H1 (cell line): Measurements from ENCODE around the gene MAPKAP1. TPM values are rescaled to one million over a fixed set of nuclear protein-coding genes. Genes with fewer than 3 reads are reported as not detected.

Source experiments
- CTCF ChIA-PET: fragments of 300-600 bp; sonication (Branson Sonifier 250); formaldehyde crosslinking; loops from one replicate; lab custom pipeline; 2021; ENCODE audit not compliant: partially characterized antibody; lab: Charles Lee
- POLR2A ChIA-PET: fragments of 300-600 bp; sonication (Branson Sonifier 250); formaldehyde crosslinking; loops from one replicate; lab custom pipeline; 2021; ENCODE audit warnings: inconsistent platforms; ENCODE audit not compliant: partially characterized antibody; lab: Charles Lee
- DNase-seq, 2 experiments: peaks; one replicate each; pipeline versions ENCODE4 v3.0.0 to v3.0.0-alpha.2; 2010 to 2022; ENCODE audit warnings: low spot score in 2 of 2, low read depth in 1 of 2, mixed read lengths in 1 of 2
- FAIRE-seq: peaks from 2 replicates; lab custom pipeline; 2011; peaks lifted over from hg19 to GRCh38; lab: Jason Lieb, UNC
- H2AFZ ChIP-seq: 2 replicates; pipeline ENCODE4 v1.8.1; 2012; ENCODE audit warnings: low read length, inconsistent platforms
- H2AK5ac ChIP-seq: 2 replicates; pipeline ENCODE4 v1.6.1; 2013; ENCODE audit warnings: low read depth, low read length
- H2BK120ac ChIP-seq: replicated peaks from 2 replicates; pipeline ENCODE3; 2013; ENCODE audit warnings: low read depth, low read length, inconsistent platforms
- H2BK12ac ChIP-seq: 2 replicates; pipeline ENCODE4 v1.6.1; 2013; ENCODE audit warnings: low read depth, low read length
- H2BK15ac ChIP-seq: 2 replicates; pipeline ENCODE4 v1.6.1; 2013; ENCODE audit warnings: low read length
- H2BK20ac ChIP-seq: 2 replicates; pipeline ENCODE4 v1.6.1; 2013; ENCODE audit warnings: low read length
- H2BK5ac ChIP-seq: 2 replicates; pipeline ENCODE4 v1.6.1; 2013; ENCODE audit warnings: low read depth, low read length
- H3K14ac ChIP-seq: 2 replicates; pipeline ENCODE4 v1.6.1; 2013; ENCODE audit warnings: inconsistent platforms; ENCODE audit not compliant: insufficient read length
- H3K18ac ChIP-seq: 2 replicates; pipeline ENCODE4 v1.6.1; 2013; ENCODE audit warnings: low read length; ENCODE audit errors: extremely low read depth
- H3K23ac ChIP-seq: 2 replicates; pipeline ENCODE4 v1.6.1; 2013; ENCODE audit warnings: inconsistent platforms; ENCODE audit not compliant: insufficient read length
- H3K23me2 ChIP-seq: 2 replicates; pipeline ENCODE4 v1.6.1; 2013; ENCODE audit warnings: low read depth, low read length
- H3K27ac ChIP-seq: 2 replicates; pipeline ENCODE4 v1.6.1; 2011; ENCODE audit warnings: low read depth, low read length, inconsistent platforms
- H3K27me3 ChIP-seq, 4 experiments: replicated peaks in 1 of 4; 1 replicate in 1 of 4; 2 replicates in 3 of 4; pipeline versions ENCODE4 v1.6.1 to v1.8.1; 2011 to 2013; ENCODE audit warnings: low read length in 3 of 4, mild to moderate bottlenecking in 3 of 4, inconsistent platforms in 2 of 4, mixed read lengths in 2 of 4, moderate library complexity in 1 of 4; ENCODE audit not compliant: control insufficient read depth in 3 of 4, insufficient read depth in 3 of 4; ENCODE audit errors: extremely low read depth in 1 of 4
- H3K36me3 ChIP-seq, 4 experiments: 2 replicates each; pipeline versions ENCODE4 v1.6.1 to v1.8.1; 2011 to 2013; ENCODE audit warnings: mild to moderate bottlenecking in 4 of 4, low read length in 3 of 4, moderate library complexity in 2 of 4, control low read depth in 1 of 4, inconsistent platforms in 1 of 4; ENCODE audit not compliant: insufficient read depth in 4 of 4, control insufficient read depth in 2 of 4
- H3K4ac ChIP-seq: replicated peaks from 2 replicates; pipeline ENCODE3; 2013; ENCODE audit warnings: low read length, low read depth, mixed read lengths, inconsistent platforms; ENCODE audit not compliant: insufficient read length
- H3K4me1 ChIP-seq, 4 experiments: replicated peaks in 1 of 4; 1 replicate in 1 of 4; 2 replicates in 3 of 4; pipeline versions ENCODE4 v1.6.1 to v1.8.1; 2011 to 2013; ENCODE audit warnings: low read length in 3 of 4, inconsistent platforms in 2 of 4, mixed read lengths in 1 of 4; ENCODE audit not compliant: insufficient read depth in 4 of 4, control insufficient read depth in 3 of 4
- H3K4me2 ChIP-seq, 2 experiments: 2 replicates each; pipeline versions ENCODE4 v1.6.1 to v1.8.1; 2011 to 2013; ENCODE audit warnings: low read depth in 2 of 2, low read length in 2 of 2, control low read depth in 1 of 2, inconsistent platforms in 1 of 2, mild to moderate bottlenecking in 1 of 2; ENCODE audit not compliant: insufficient read depth in 1 of 2
- H3K4me3 ChIP-seq, 4 experiments: fragments of 200-600, 300-600 bp in 1 of 4; sonication (generic), shearing (Covaris generic), sonication (Bioruptor Twin) in 1 of 4; 2 replicates each; pipeline versions ENCODE4 v1.5.1 to v1.8.1; 2011 to 2016; ENCODE audit warnings: low read length in 4 of 4, low read depth in 3 of 4, control low read depth in 2 of 4, inconsistent platforms in 2 of 4, mild to moderate bottlenecking in 2 of 4, mixed read lengths in 1 of 4, moderate library complexity in 1 of 4; ENCODE audit not compliant: insufficient read depth in 2 of 4; ENCODE audit errors: extremely low read depth in 1 of 4
- H3K56ac ChIP-seq: replicated peaks from 2 replicates; pipeline ENCODE3; 2013; ENCODE audit warnings: low read depth, mild to moderate bottlenecking, mixed read lengths, low read length, inconsistent platforms; ENCODE audit not compliant: insufficient read length
- H3K79me1 ChIP-seq: 2 replicates; pipeline ENCODE4 v1.6.1; 2013; ENCODE audit warnings: low read depth, low read length, control low read depth
- H3K79me2 ChIP-seq, 2 experiments: 2 replicates each; pipeline versions ENCODE4 v1.6.1 to v1.8.1; 2012 to 2013; ENCODE audit warnings: low read length in 2 of 2, mild to moderate bottlenecking in 2 of 2, inconsistent platforms in 1 of 2; ENCODE audit not compliant: insufficient read depth in 2 of 2, control insufficient read depth in 1 of 2
- H3K9ac ChIP-seq, 4 experiments: replicated peaks in 1 of 4; 1 replicate in 1 of 4; 2 replicates in 3 of 4; pipeline versions ENCODE4 v1.6.1 to v1.8.1; 2011 to 2013; ENCODE audit warnings: low read depth in 3 of 4, low read length in 3 of 4, control low read depth in 2 of 4, mild to moderate bottlenecking in 2 of 4, moderate library complexity in 2 of 4, inconsistent platforms in 1 of 4; ENCODE audit errors: extremely low read depth in 1 of 4
- H3K9me3 ChIP-seq, 2 experiments: 2 replicates each; pipeline versions ENCODE4 v1.6.1 to v1.8.1; 2012 to 2013; ENCODE audit warnings: mild to moderate bottlenecking in 2 of 2, moderate library complexity in 2 of 2, control low read depth in 1 of 2, inconsistent platforms in 1 of 2, low read depth in 1 of 2, low read length in 1 of 2, mixed read lengths in 1 of 2; ENCODE audit not compliant: insufficient read depth in 2 of 2
- H4K20me1 ChIP-seq, 2 experiments: replicated peaks in 1 of 2; 2 replicates each; pipeline versions ENCODE3 to v1.8.1; 2011 to 2013; ENCODE audit warnings: inconsistent platforms in 2 of 2, low read length in 2 of 2, mild to moderate bottlenecking in 1 of 2; ENCODE audit not compliant: insufficient read depth in 2 of 2, control insufficient read depth in 1 of 2
- H4K5ac ChIP-seq: 2 replicates; pipeline ENCODE4 v1.6.1; 2013; ENCODE audit warnings: low read length, low read depth, mixed read lengths, inconsistent platforms; ENCODE audit not compliant: insufficient read length
- H4K8ac ChIP-seq: 2 replicates; pipeline ENCODE4 v1.8.0; 2013; ENCODE audit warnings: mild to moderate bottlenecking, moderate library complexity, low read length, inconsistent platforms; ENCODE audit not compliant: insufficient read depth; ENCODE audit errors: extremely low read depth
- H4K91ac ChIP-seq: replicated peaks from 2 replicates; pipeline ENCODE3; 2013; ENCODE audit warnings: low read length, mixed read lengths, inconsistent platforms; ENCODE audit not compliant: insufficient read length
- JUN ChIP-seq: IDR thresholded peaks from 2 replicates; pipeline ENCODE4 v1.6.1; 2011; ENCODE audit warnings: low read depth, mild to moderate bottlenecking, improper control_type of control experiment, low read length
- POLR2AphosphoS5 ChIP-seq: IDR thresholded peaks from 2 replicates; pipeline ENCODE4 v1.6.1; 2011; ENCODE audit warnings: low read depth, low read length
- POU5F1 ChIP-seq: IDR thresholded peaks from 2 replicates; pipeline ENCODE4 v1.6.1; 2011; ENCODE audit warnings: low read depth, mild to moderate bottlenecking, low read length, moderate library complexity
- SIX5 ChIP-seq: IDR thresholded peaks from 2 replicates; pipeline ENCODE4 v1.6.1; 2011; ENCODE audit warnings: mild to moderate bottlenecking, low read depth, low read length
- YY1 ChIP-seq: IDR thresholded peaks from 2 replicates; pipeline ENCODE4 v1.6.1; 2011; ENCODE audit warnings: low read depth, mild to moderate bottlenecking, low read length
- WGBS, 2 experiments: shearing (Covaris generic) in 1 of 2; methylation state at CpG; one replicate each; pipeline versions ENCODE4 v1.1.6 to v1.1.7; 2013 to 2015; ENCODE audit warnings: low lambda C conversion rate in 2 of 2, mixed read lengths in 2 of 2, inconsistent platforms in 1 of 2, low coverage in 1 of 2, missing lambda C conversion rate in 1 of 2; ENCODE audit not compliant: insufficient replicate concordance in 2 of 2, insufficient coverage in 1 of 2, insufficient read length in 1 of 2; ENCODE audit errors: extremely low coverage in 1 of 2, missing lambda C conversion rate in 1 of 2; 5-methylcytosine and 5-hydroxymethylcytosine counted together
- polyA plus RNA-seq, 7 experiments: library from polyadenylated mRNA; depleted of rRNA in 3 of 7; stranded (reverse) in 5 of 7; unstranded in 2 of 7; fragments of >200 nt in 5 of 7; fragments of 200-250 nt in 2 of 7; gene quantifications; 1 replicate in 5 of 7; 2 replicates in 1 of 7; 4 replicates in 1 of 7; pipeline versions ENCODE4 v1.2.1 to v1.2.3, GENCODE V29; 2011 to 2013; ENCODE audit warnings: missing spikeins in 2 of 7, mixed read lengths in 2 of 7
- total RNA-seq: library from RNA; stranded (reverse); fragmentation: NEBNext Ultra II Directional; extraction: Animal tissue kit (Norgen Biotek cat#: 25700); gene quantifications from 2 replicates; pipeline ENCODE4 v1.2.1, GENCODE V29; 2021

Gene MAPKAP1
- total and polyA plus RNA-seq, 2 of the 8 experiments (the other 6 are each of a cell fraction or from before 2014, with no cell fraction given) = 79.2 to 140 TPM

GRCh38 chr9:125536776-125537175 lies 170.2 kb downstream of the MAPKAP1 start:
- no peaks in the 10 kb centered on the region for H3K79me1 ChIP-seq
- DNase-seq (no peak), FAIRE-seq (no peak)
- TF ChIP-seq YY1 = no peak
- no peak for TF ChIP-seq SIX5
- TF ChIP-seq JUN = no peak
- no peak for TF ChIP-seq POU5F1
- no peak for TF ChIP-seq POLR2AphosphoS5
- H2BK20ac ChIP-seq = no peak overlapping the region
- H4K5ac ChIP-seq = no peak overlapping the region
- no peak overlapping the region for H3K4me3 ChIP-seq
- no peak overlapping the region for H2BK12ac ChIP-seq
- H3K4me2 ChIP-seq = no peak overlapping the region
- no peaks in the 10 kb centered on the region for H3K36me3 ChIP-seq
- CTCF ChIA-PET = interaction anchor here (0.6 to 0.9 kb wide), 2 partner anchors 27 to 150 kb away, joined by 3 read pairs; no protein-coding TSS in a partner anchor
- no peak overlapping the region for H2BK5ac ChIP-seq
- no peak overlapping the region for H4K8ac ChIP-seq
- H3K9ac ChIP-seq = no peak overlapping the region
- no peaks in the 10 kb centered on the region for H4K20me1 ChIP-seq
- H3K79me2 ChIP-seq = no peaks in the 10 kb centered on the region
- H2BK15ac ChIP-seq = no peak overlapping the region
- no peak overlapping the region for H2AFZ ChIP-seq
- H3K23ac ChIP-seq = no peak overlapping the region
- no peak overlapping the region for H4K91ac ChIP-seq
- H3K27ac ChIP-seq = no peak overlapping the region
- no peak overlapping the region for H3K4ac ChIP-seq
- no peaks in the 10 kb centered on the region for H3K23me2 ChIP-seq
- no peak overlapping the region for H3K56ac ChIP-seq
- H3K4me1 ChIP-seq = peaks cover 0 to 3% (median 0%) of the 10 kb centered on the region in 4 experiments; a peak in 1 of 7 replicates
- no peak overlapping the region for H2BK120ac ChIP-seq
- H3K18ac ChIP-seq = no peak overlapping the region
- POLR2A ChIA-PET = no interaction called here
- H2AK5ac ChIP-seq = no peak overlapping the region
- H3K9me3 ChIP-seq = no peaks in the 10 kb centered on the region
- H3K27me3 ChIP-seq = no peaks in the 10 kb centered on the region
- WGBS, 2 experiments = 83% methylated on average over 1 of the region's 1 CpG; no CpG with 5 or more reads in 1 of the 2 experiments
- no peak overlapping the region for H3K14ac ChIP-seq
